Fibroblast of gingiva (primary cell): ENCODE data around the gene MAG.
A peak's percentile ranks its signal among the peaks of the same experiment; 100 is the strongest.
"Not testable (repeated sequence)": the region's sequence is repeated elsewhere in the genome, so short reads cannot be mapped to it uniquely, and the experiment has no call there.

Experiments
- DNase-seq: peaks from one replicate; pipeline ENCODE4 v3.0.0-alpha.2; 2011; ENCODE audit warnings: low read depth

MAG gene

GRCh38 chr19:35346193-35347052 is 54.5 kb downstream of the MAG start:
- DNase-seq, result no peak

GRCh38 chr19:35347171-35347929 is 55.4 kb downstream of the MAG start, which contains the start of gene FFAR1:
Gene FFAR1 (plus strand): TSS chr19:35347902. CDS start chr19:35351552, 3,650 bp downstream.
- DNase-seq, result no peak

GRCh38 chr19:35347930-35348298 is 56.0 kb downstream of the MAG start:
- DNase-seq, result no peak

GRCh38 chr19:35348911-35349611 is 57.1 kb downstream of the MAG start:
- DNase-seq, result no peak

GRCh38 chr19:35349614-35350521 is 57.9 kb downstream of the MAG start:
- no peak for DNase-seq

- DNase-seq, result no peak
Measured at GRCh38 chr19:35350591-35350990, 58.6 kb downstream of the MAG start.

GRCh38 chr19:35351411-35352176 is 59.6 kb downstream of the MAG start:
- DNase-seq, result no peak

- DNase-seq, result no peak
Measured at GRCh38 chr19:35352177-35352447, 60.2 kb downstream of the MAG start.

GRCh38 chr19:35352448-35353304 is 60.7 kb downstream of the MAG start:
- peak; percentile 54 for DNase-seq

- DNase-seq, result no peak
Measured at GRCh38 chr19:35353635-35354034, 61.7 kb downstream of the MAG start.

- DNase-seq, result no peak
Measured at GRCh38 chr19:35354898-35355297, 62.9 kb downstream of the MAG start.

- no peak for DNase-seq
Measured at GRCh38 chr19:35355791-35356460, 64.0 kb downstream of the MAG start.

- DNase-seq, result peak; percentile 15
Measured at GRCh38 chr19:35357867-35358573, 66.1 kb downstream of the MAG start, which contains the start of gene FFAR3. Gene FFAR3 (plus strand): TSS chr19:35358460. CDS start chr19:35358891, 431 bp downstream.

- DNase-seq, result not testable (repeated sequence)
Measured at GRCh38 chr19:35358834-35359233, 66.9 kb downstream of the MAG start.

- DNase-seq, result not testable (repeated sequence)
Measured at GRCh38 chr19:35359395-35359794, 67.4 kb downstream of the MAG start.

- DNase-seq, result not testable (repeated sequence)
Measured at GRCh38 chr19:35360081-35360480, 68.1 kb downstream of the MAG start.

- no peak for DNase-seq
Measured at GRCh38 chr19:35360880-35361420, 69.0 kb downstream of the MAG start.

GRCh38 chr19:35362261-35363000 is 70.5 kb downstream of the MAG start:
- no peak for DNase-seq
